GM19452 (cell line): ENCODE results near the gene KIF3B.
"Not testable (repeated sequence)": the region's sequence is repeated elsewhere in the genome, so short reads cannot be mapped to it uniquely, and the experiment has no call there.

Experiments used
- ATAC-seq: cut with Tn5 transposase; IDR thresholded peaks from one replicate; pipeline ENCODE4 v1.9.1; 2021; ENCODE audit not compliant: unreplicated experiment

KIF3B gene

DNA sequence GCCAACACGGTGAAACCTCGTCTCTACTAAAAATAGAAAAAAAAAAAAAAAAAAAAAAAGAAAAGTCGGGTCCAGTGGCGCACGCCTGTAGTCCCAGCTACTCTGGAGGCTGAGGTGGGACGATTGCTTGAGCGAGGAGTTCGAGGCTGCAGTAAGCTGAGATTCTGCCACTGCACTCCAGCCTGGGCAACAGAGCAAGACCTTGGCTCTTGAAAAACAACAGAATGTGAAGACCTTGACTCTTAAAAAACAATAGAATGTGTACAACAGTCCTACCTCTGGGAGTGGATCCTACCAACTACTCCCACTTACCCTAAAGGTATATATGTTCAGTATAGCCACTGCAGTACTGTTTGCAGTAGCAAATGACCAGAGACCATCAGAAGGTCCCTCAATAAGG, 15.1 kb downstream of the KIF3B start:
- no peak for ATAC-seq

- no peak for ATAC-seq
Measured at GRCh38 chr20:32294071-32294470, 16.6 kb downstream of the KIF3B start.

- ATAC-seq: no peak
Measured at GRCh38 chr20:32296412-32296811, 19.0 kb downstream of the KIF3B start.

DNA sequence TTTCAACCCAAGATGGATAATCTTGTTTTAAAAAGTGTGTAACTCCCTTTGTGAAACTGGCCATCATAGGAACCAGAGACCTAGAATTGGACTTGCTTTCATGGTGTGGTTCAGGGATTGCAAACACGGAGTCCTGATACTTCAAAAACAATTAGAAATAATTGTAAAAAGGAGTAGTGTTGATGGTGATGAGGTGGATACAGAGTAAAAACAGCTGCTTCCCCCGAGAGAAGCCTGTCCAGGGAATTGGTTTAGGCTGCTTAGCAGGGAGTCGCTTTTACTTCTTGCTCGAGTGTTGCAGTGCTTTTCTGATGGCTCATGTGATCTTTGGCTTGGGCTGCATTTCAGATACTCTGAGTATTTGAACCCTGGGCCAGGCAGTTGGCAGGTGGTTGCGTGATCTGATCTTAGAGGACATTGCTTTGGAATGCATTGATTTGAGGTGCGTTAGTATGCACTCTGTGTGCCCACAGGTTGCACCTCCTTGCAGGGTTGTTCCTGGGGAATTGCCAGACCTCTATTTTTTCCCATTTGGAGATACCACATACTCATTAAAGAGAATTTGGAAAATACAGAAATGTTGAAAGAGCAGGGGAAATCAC, 19.5 kb downstream of the KIF3B start:
- no peak for ATAC-seq

- no peak for ATAC-seq
Measured at GRCh38 chr20:32297439-32297838, 20.0 kb downstream of the KIF3B start.

DNA sequence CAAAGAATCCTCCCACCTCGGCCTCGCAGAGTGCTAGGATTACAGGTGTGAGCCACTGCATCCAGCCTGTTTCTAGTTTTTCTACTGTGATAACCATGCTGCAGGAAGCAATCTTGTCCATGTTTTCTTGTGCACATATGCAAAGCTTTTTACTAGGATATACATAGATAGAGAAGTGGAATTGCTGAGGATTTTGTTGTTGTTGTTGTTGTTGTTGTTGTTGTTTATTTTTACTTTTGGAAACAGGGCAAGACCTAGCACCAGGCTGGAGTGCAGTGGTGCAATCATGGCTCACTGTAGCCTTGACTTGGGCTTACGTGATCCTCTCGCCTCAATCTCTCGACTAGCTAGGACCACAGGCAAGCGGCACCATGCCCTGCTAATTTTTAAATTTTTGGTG, 23.2 kb downstream of the KIF3B start:
- no peak for ATAC-seq

DNA sequence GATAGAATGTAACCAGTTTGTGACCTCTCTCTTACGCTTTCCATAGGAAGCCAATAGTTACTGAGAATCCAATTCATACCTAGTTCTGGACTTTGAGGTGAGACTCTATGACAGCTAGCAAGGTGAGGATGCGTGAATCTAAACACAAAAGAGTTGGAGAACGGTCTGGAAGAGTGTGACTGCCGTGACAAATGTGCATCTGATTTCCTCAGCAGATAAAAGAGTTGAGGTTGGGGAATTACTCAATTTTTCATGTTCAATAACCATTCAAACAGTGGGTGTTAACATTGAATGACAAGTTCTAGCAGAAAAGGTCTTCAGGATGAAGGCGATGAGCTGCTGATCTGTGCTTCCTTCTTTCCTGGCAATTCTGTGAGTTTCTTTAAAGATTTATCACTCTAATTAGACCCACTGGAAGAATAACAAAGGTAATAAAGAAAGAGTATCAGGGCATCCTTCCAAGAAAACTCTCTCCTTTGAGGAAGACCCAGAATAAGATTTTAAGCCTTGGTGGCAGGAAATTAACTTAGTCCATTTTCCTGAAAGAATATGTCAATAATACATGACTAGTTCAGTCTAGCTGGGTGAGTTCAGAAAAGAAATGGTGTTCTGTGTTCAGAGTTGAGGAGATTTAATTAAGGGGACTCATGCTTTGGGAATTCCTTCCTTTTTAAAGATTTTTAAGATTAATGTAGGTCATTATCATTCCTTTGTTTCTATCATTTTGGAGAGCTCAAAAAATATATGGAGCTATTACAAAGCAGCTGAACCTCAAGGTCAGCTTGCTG, 24.5 kb downstream of the KIF3B start:
- ATAC-seq: no peak

DNA sequence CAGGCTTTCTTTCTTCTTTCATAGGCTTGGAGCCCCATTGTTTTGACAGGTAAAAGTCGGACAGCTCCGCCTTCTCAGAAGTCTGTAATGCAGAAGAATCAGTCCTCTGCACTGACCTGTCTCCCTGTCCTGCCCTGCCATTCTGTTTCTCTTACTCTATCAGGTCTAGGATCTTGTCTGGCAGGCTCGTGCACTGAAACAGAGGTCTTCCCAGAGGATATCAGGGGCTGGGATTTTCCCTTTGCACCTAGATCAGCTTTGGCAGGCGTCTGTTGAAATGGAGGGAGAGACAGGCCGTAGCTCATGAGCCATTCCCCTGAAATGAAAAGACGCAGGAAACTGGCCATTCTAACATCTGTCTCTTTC, 25.0 kb downstream of the KIF3B start:
- ATAC-seq: no peak

DNA sequence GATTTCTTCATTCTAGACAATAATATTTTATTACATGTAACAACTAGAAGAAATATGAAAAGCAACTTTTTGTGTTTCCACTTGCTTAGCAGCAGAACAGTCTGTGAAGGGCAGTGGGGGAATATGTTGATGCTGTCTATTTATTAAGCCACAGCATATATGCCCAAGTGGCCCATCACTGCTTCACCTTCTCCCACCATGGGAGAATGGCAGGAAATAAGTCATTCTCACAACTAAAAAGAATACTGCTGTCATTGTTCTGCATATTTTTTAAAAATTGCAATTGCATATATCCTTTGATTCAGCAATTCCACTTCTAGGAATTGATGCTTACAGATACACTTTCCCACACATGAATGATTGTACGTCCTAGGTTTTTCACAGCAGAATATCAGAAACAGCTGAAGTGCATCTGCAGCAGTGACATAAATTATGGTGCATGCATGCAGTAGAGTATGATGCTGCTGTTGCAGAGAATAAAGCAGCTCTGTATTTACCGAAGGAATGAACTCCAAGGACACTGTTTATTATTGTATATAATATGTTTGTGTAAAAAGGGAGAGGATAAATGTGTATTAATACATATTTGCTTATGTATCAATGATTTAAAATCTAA, 26.8 kb downstream of the KIF3B start:
- no peak for ATAC-seq

GRCh38 chr20:32312718-32313424, 35.4 kb downstream of the KIF3B start:
- ATAC-seq: no peak

- no peak for ATAC-seq
Measured at GRCh38 chr20:32314768-32315167, 37.3 kb downstream of the KIF3B start.

- ATAC-seq: no peak
Measured at GRCh38 chr20:32315399-32315798, 37.9 kb downstream of the KIF3B start.

DNA sequence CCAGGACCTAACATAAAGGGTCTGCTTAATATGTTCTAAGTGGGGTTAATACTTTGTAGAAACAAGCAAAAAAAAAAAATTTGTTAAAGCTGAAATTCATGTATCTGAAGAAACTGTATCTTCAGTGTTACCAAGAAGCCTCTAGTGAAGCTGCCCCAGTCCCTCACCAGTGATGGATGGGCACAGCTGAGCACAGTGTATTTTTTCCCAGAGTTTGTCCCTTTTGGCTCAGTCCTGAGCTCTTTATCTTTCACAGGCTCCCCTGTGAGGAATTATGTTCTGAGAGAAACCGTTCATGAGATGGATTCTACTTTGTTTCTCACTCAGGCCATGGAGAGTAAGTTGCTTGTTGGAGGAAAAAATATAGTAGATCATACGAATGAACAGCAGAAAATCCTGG, 38.4 kb downstream of the KIF3B start:
- ATAC-seq: no peak

DNA sequence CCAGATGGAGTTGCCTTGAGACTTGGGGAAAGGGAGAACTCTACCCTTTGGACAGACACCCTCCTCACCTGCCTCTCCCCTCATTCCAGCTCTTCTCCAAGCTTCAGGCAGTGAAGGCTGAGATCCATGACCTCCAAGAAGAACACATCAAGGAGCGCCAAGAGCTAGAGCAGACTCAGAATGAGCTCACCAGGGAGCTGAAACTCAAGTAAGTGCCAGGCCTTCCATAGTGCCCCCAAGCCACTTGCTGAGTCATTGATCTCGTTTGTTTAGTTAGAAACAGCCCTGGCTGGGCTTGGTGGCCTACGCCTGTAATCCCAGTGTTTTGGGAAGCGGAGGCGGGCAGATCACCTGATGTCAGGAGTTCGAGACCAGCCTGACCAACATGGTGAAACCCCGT, 39.2 kb downstream of the KIF3B start:
- no peak for ATAC-seq

DNA sequence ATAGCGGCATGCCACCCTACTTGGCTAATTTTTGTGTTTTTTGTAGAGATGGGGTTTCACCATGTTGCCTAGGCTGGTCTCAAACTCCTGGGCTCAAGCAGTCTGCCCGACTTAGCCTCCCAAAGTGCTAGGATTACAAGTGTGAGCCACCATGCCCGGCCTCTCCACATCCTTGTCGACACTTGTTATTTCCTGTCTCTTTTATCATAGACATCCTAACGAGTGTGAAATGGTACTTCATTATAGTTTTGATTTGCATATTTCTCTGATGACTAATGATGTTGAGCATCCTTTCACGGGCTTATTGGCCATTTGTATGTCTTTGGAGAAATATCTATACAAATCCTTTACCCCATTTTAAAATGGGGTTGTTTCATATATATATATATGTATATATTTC, 41.6 kb downstream of the KIF3B start:
- ATAC-seq: no peak

DNA sequence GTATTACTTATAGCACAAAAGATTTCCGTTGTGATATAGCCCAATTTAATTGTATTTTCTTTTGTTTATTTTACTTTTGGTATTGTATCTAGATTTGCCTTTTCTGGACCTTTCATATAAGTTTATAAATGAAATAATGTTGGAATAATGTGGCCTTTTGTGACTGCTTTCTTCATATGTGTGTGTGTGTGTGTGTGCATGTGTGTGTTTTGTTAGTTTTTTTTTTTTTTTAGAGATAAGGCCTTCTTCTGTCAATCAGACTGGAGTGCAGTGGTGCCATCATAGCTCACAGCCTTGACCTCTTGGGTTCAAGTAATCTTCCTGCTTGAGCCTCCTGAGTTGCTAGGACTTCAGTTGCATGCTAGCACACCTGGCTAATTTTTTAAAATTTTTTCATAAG, 42.9 kb downstream of the KIF3B start:
- ATAC-seq: no peak

DNA sequence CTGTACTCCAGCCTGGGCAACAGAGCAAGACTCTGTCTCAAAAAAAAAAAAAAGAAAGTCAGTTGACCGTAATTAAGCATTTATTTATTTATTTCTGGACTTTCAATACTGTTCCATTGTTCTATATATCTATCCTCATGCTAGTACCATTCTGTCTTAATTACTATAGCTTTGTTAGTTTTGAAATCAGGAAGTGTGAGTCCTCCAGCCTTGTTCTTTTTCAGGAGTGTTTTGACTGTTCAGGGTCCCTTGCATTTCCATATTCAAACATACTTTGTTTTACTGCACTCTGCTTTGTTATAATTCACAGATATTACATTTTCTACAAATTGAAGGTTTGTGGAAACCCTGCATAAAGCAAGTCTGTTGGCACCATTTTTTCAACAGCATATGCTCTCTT, 43.9 kb downstream of the KIF3B start:
- no peak for ATAC-seq

GRCh38 chr20:32322260-32322659, 44.8 kb downstream of the KIF3B start:
- not testable (repeated sequence) for ATAC-seq

- not testable (repeated sequence) for ATAC-seq
Measured at GRCh38 chr20:32323761-32324160, 46.3 kb downstream of the KIF3B start.

- ATAC-seq: no peak
Measured at GRCh38 chr20:32325706-32326503, 48.5 kb downstream of the KIF3B start.

- no peak for ATAC-seq
Measured at GRCh38 chr20:32326504-32326845, 49.0 kb downstream of the KIF3B start.
